HepG2 (cell line): Measurements from ENCODE around the gene LYPD6.

Experiments
- BCL3 ChIP-seq: sonication (generic); formaldehyde crosslinking; IDR thresholded peaks from 2 replicates; pipeline ENCODE4 v1.5.1; 2020; ENCODE audit warnings: mild to moderate bottlenecking, missing genetic modification reagents, moderate library complexity
- ETV6 ChIP-seq: sonication (generic); formaldehyde crosslinking; conservative IDR thresholded peaks from 2 replicates; pipeline ENCODE4 v1.4.0; 2020; ENCODE audit warnings: missing genetic modification reagents
- HIVEP1 ChIP-seq: sonication (generic); formaldehyde crosslinking; IDR thresholded peaks from 2 replicates; pipeline ENCODE4 v1.4.0; 2020; ENCODE audit warnings: mild to moderate bottlenecking, missing genetic modification reagents
- HNRNPH1 ChIP-seq: fragments of 200-400 bp; formaldehyde crosslinking; optimal IDR thresholded peaks from 2 replicates; pipeline ENCODE3; 2017; ENCODE audit warnings: mild to moderate bottlenecking, low read depth, low read length
- NFE2L1 ChIP-seq: sonication (generic); formaldehyde crosslinking; IDR thresholded peaks from 2 replicates; pipeline ENCODE4 v1.4.0; 2020; ENCODE audit warnings: missing genetic modification reagents, mild to moderate bottlenecking, borderline replicate concordance
- POLR2G ChIP-seq: fragments of 200-400 bp; formaldehyde crosslinking; IDR thresholded peaks from 2 replicates; pipeline ENCODE4 v1.6.1; 2018; ENCODE audit warnings: mild to moderate bottlenecking, low read depth, low read length, moderate library complexity
- RFX1 ChIP-seq: fragments of 450-650 bp; IDR thresholded peaks from 2 replicates; pipeline ENCODE4 v1.6.1; 2017
- RFX5 ChIP-seq: IDR thresholded peaks from 2 replicates; pipeline ENCODE4 v1.6.1; 2011; ENCODE audit warnings: low read depth, low read length, improper control_type of control experiment
- TAF1 ChIP-seq: sonication (generic); formaldehyde crosslinking; IDR thresholded peaks from 2 replicates; pipeline ENCODE4 v1.4.0; 2020; ENCODE audit warnings: missing genetic modification reagents
- TEAD2 ChIP-seq: sonication (generic); formaldehyde crosslinking; IDR thresholded peaks from 2 replicates; pipeline ENCODE4 v1.9.0; 2021; ENCODE audit warnings: missing genetic modification reagents
- TF ChIP-seq, protein P1 (sequence below): sonication (generic); formaldehyde crosslinking; IDR thresholded peaks from 2 replicates; pipeline ENCODE4 v1.5.0; 2020; ENCODE audit warnings: mild to moderate bottlenecking, missing genetic modification reagents, moderate library complexity

DNA sequence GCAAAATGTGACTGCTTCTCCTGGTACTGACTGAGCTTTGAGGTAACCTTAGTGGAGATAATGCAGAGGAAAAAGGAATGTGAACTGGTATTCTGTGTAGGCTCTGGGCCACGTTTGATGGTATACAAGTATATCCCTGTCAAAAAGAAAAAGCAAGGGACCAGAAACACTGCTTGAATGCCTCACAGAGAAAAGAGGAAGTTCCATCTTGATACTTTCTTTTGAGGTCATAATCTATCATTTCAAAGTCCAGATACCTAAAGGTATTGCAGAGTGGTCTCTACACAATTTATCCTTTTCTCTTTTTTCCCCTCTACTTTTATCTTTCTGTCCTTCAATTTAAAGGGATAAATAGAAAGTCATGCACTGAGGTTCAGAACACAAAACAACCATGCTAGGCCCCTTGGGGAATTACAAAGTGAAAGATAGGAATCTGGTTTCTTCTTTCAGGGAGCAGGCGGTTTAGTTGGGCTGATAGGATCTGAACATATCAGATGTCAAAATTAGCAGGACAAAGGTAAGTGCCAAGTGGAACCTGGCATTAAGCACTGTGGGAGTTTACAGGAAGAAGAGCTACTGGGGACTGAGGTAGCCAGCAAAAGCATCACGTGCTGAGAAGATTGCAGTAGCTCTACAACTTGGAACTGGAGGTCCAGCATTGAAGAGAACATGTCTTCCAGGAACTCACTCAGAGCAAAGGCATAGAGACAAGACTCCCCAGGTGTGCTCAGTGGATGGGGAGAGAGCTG lies 121.2 kb downstream of the LYPD6 start:
- TF ChIP-seq HNRNPH1, result no peak
- TF ChIP-seq RFX5, result no peak
- no peak for TF ChIP-seq POLR2G
- no peak for TF ChIP-seq ETV6 (CRISPR knock-in tag)
- no peak for TF ChIP-seq BCL3 (CRISPR knock-in tag)
- TF ChIP-seq TEAD2 (CRISPR knock-in tag), result no peak
- TF ChIP-seq, protein P1, sequence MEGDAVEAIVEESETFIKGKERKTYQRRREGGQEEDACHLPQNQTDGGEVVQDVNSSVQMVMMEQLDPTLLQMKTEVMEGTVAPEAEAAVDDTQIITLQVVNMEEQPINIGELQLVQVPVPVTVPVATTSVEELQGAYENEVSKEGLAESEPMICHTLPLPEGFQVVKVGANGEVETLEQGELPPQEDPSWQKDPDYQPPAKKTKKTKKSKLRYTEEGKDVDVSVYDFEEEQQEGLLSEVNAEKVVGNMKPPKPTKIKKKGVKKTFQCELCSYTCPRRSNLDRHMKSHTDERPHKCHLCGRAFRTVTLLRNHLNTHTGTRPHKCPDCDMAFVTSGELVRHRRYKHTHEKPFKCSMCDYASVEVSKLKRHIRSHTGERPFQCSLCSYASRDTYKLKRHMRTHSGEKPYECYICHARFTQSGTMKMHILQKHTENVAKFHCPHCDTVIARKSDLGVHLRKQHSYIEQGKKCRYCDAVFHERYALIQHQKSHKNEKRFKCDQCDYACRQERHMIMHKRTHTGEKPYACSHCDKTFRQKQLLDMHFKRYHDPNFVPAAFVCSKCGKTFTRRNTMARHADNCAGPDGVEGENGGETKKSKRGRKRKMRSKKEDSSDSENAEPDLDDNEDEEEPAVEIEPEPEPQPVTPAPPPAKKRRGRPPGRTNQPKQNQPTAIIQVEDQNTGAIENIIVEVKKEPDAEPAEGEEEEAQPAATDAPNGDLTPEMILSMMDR (CRISPR knock-in tag), result no peak
- no peak for TF ChIP-seq TAF1 (CRISPR knock-in tag)
- no peak for TF ChIP-seq NFE2L1
- TF ChIP-seq RFX1, result no peak
- TF ChIP-seq HIVEP1, result no peak
